22Rv1 (cell line): ENCODE data around the gene THBS3.

Experiments used
- CTCF ChIP-seq: fragments of 450-650 bp; IDR thresholded peaks from 2 replicates; pipeline ENCODE4 v1.5.1; 2017; ENCODE audit warnings: mild to moderate bottlenecking
- ZFX ChIP-seq: fragments of 450-650 bp; IDR thresholded peaks from 2 replicates; pipeline ENCODE4 v1.6.1; 2017; ENCODE audit warnings: antibody characterized with exemption, borderline replicate concordance

GRCh38 chr1:155254714-155255242, 47.1 kb upstream of the THBS3 start:
- TF ChIP-seq CTCF (no peak), ZFX (no peak)
